GM21576 (cell line): ENCODE data around the gene ANKRD65.
"Not testable (repeated sequence)": the region's sequence is repeated elsewhere in the genome, so short reads cannot be mapped to it uniquely, and the experiment has no call there.

Experiments
- ATAC-seq: cut with Tn5 transposase; IDR thresholded peaks from one replicate; pipeline ENCODE4 v1.9.1; 2021; ENCODE audit warnings: mild to moderate bottlenecking, moderate library complexity; ENCODE audit not compliant: unreplicated experiment

Gene ANKRD65

GRCh38 chr1:1373815-1374588 is 47.1 kb downstream of the ANKRD65 start:
- ATAC-seq: no peak

- ATAC-seq: no peak
These were observed 47.8 kb downstream of the ANKRD65 start for GRCh38 chr1:1373051-1373814.

DNA sequence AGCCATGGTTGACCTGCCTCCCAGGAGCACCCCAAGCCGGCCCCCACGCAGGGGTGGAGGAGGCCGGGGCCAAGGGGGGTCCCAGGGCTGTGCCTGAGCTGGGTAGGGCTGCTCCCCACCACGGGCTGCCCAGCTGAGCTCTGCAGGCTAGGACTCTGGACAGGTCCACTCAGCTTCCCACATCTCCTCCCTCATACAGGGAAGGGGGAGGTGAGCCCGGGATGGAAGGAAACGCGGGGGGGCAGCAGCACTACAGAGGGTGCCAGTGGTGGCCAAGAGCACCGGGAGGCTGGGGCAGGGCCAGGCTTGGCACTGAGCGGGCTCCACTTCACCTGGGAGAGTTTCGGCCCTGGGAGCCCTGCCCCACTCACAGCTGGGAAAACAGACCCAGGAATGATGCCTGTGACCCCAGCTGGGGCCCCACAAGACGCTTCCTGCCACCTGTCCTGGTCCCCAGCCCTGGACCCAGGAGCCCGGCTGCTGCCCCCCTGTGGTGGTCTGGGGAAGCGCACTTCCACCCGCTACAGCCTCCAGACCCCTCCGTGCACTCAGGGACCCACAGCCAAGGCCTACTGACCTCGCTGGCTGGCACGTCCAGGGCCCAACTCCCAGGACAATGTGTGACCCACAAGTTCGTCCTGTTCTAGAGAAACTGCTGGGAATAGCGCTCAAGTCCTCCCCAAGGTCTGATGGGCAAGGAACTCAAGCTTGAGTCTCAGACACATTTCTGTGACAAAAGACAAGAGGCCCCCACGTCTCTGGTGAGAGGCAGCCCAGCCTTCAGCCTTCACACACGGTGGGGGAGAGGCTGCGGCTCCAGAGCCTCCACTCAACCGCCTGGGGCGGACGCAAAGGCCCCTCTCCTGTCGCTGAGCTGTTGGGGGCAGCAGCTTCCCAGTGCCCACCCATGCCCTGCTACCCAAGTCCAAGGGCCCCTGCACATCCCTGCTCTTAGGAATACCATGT is 49.0 kb downstream of the ANKRD65 start:
- no peak for ATAC-seq

- ATAC-seq: no peak
These were observed 49.7 kb downstream of the ANKRD65 start for GRCh38 chr1:1371364-1371745.

GRCh38 chr1:1370771-1371300 is 50.2 kb downstream of the ANKRD65 start:
- no peak for ATAC-seq

DNA sequence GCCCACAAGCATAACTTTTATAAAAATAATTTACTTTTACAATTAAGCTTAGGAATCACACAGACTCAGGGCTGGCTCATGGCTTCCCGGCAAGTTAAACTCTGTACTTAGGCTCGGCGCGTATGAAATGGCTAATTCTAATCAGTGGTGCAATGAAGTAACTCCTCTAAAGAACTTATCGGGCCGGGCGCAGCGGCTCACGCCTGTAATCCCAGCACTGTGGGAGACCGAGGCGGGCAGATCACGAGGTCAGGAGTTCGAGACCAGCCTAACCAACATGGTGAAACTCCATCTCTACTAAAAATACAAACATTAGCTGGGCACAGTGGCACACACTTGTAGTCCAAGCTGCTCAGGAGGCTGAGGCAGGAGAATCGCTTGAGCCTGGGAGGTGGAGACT is 51.0 kb downstream of the ANKRD65 start:
- not testable (repeated sequence) for ATAC-seq
